Measurements from ENCODE around the gene PLA2G2E.

PLA2G2E gene

DNA sequence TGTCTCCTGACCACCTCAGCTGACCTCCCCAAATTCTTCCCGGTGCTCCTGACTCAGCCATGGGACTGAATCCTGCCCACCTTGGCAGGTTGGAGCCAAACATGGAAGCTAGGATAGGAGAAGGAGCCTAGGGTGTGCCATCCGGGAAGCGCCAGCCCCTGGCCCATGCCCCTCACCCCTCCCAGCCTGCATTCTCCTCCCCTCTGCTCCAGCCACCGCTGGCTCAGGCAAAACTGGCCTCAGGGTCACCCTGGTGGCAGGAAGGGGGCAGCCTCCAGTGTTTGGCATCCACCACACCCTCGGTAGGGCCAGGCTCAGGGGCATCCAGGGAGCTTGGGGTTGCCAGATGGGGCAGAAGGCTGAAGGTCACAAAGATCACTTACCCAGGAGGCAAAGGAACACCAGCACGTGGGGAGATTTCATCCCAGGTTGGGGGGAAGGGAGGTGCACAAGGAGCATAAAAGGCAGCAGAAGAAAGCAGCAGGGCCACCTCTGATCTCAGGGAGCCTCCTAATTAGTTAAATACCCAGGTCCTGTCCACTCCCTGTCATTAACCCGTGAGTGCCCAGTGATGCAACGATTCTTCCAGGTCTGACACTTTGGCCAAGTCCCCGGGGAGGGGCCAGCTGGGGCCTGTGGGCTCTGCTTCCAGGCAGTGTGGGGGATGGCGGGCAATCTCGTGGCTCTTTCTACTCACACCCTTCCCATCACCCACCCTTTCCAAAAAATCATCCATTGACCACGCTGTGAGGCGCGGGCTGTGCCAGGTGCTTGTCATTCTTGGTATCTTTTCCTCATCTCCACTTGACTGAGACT lies at the start of gene PLA2G2E:
TSS of gene PLA2G2E (minus strand) at position 481 of the 816 bp plus-strand sequence. CDS start at position 423, 58 bp downstream.
- no peak for DNase-seq (ENCODE audit: low spot score in 2 of 2)
- H3K4me1 Mint-ChIP-seq = no peaks in the 10 kb centered on the region
- H3K27ac Mint-ChIP-seq = no peak within 1 kb of the TSS
- ATAC-seq = peak; percentile 4
- no peak within 1 kb of the TSS for H3K4me3 Mint-ChIP-seq
- H3K36me3 Mint-ChIP-seq = no peaks in the 10 kb centered on the region
- no peaks in the 10 kb centered on the region for H3K9me3 Mint-ChIP-seq

DNA sequence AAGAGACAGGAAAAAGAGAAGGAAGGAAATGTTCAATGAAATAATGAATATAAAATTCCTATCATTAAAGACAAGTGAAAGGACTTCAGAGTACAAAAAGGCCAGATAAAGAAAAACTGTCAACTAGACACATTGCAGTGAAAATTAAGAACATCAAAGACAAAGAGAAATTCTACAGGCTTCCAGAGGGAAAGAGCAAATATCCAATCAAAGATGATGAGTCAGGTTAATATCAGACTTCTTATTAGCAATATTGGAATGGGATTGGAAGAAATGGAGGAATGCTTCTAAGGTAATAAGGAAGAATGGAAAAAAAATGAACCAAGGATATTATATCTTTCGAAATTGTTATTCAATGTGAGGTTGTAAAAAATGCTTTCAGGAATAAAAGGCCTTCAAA lies 48.2 kb upstream of the PLA2G2E start:
- no peaks in the 10 kb centered on the region for H3K9me3 Mint-ChIP-seq
- ATAC-seq = no peak

GRCh38 chr1:19969898-19970660 lies 46.7 kb upstream of the PLA2G2E start:
- DNase-seq (ENCODE audit: low spot score in 2 of 2) = no peak
- ATAC-seq = no peak
- Mint-ChIP-seq H3K4me1 (no peaks in the 10 kb centered on the region), H3K27ac (no peak overlapping the region), H3K36me3 (no peaks in the 10 kb centered on the region), H3K4me3 (no peak overlapping the region), H3K9me3 (no peaks in the 10 kb centered on the region)

More for the DNA sequence above, 48.2 kb upstream of the PLA2G2E start:
- Mint-ChIP-seq H3K4me3 (no peak overlapping the region), H3K27ac (no peak overlapping the region), H3K36me3 (no peaks in the 10 kb centered on the region), H3K4me1 (no peaks in the 10 kb centered on the region)
- no peak for DNase-seq (ENCODE audit: low spot score in 2 of 2)

DNA sequence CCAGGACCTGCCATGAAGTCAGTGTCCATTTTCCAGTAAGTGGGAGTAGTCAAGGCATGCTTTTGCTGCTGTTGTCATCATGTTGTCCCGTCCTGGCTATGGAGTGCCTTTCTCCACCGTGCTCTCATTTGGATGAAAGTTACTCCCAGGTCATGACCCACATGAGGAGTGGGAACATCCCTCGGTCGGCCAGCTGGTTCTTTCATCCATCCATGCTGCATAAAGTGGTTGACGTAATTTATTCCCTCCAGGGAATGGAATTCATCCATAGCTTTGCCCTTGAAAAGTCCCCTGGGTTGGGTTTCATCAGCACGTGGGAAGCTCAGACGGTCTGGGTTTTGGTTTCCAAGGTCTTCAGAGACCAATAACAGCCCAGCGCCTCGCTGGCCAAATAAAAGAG lies 44.4 kb upstream of the PLA2G2E start:
- no peaks in the 10 kb centered on the region for H3K36me3 Mint-ChIP-seq
- DNase-seq (ENCODE audit: low spot score in 2 of 2) (no peak), ATAC-seq (no peak)
- H3K4me1 Mint-ChIP-seq = no peaks in the 10 kb centered on the region
- H3K27ac Mint-ChIP-seq = no peak overlapping the region
- H3K4me3 Mint-ChIP-seq = no peak overlapping the region
- H3K9me3 Mint-ChIP-seq = no peaks in the 10 kb centered on the region

DNA sequence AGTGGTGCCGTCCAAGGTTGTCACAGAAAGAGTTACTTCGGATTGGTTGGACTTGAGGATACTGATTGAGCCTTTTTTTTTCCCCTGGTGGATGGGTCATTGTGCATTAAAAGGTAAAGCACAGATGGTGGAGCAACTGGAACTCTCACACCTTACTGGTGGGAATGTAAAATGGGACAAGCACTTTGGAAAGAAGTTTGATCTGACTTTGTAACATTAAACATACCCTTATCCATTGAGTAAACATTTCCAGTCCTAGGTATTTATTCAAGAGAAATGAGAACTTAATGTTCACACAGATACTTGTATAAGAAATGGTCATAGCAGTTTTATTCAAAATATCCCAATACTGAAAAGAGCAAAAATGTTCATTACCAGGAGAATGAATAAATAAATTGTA lies 41.1 kb upstream of the PLA2G2E start:
- Mint-ChIP-seq H3K9me3 (no peaks in the 10 kb centered on the region), H3K4me3 (no peak overlapping the region), H3K4me1 (no peaks in the 10 kb centered on the region), H3K36me3 (no peaks in the 10 kb centered on the region), H3K27ac (no peak overlapping the region)
- no peak for ATAC-seq
- no peak for DNase-seq (ENCODE audit: low spot score in 2 of 2)

GRCh38 chr1:19963636-19964035 lies 40.2 kb upstream of the PLA2G2E start:
- no peak for ATAC-seq
- H3K27ac Mint-ChIP-seq = no peak overlapping the region
- no peak overlapping the region for H3K4me3 Mint-ChIP-seq
- H3K9me3 Mint-ChIP-seq = no peaks in the 10 kb centered on the region
- H3K36me3 Mint-ChIP-seq = no peaks in the 10 kb centered on the region
- H3K4me1 Mint-ChIP-seq = no peaks in the 10 kb centered on the region
- no peak for DNase-seq (ENCODE audit: low spot score in 2 of 2)

- no peak for DNase-seq (ENCODE audit: low spot score in 2 of 2)
- no peak overlapping the region for H3K4me3 Mint-ChIP-seq
- H3K4me1 Mint-ChIP-seq = no peaks in the 10 kb centered on the region
- H3K36me3 Mint-ChIP-seq = no peaks in the 10 kb centered on the region
- no peak for ATAC-seq
- H3K27ac Mint-ChIP-seq = no peak overlapping the region
- no peaks in the 10 kb centered on the region for H3K9me3 Mint-ChIP-seq
Measured at GRCh38 chr1:19960591-19960990, 37.2 kb upstream of the PLA2G2E start.

- no peaks in the 10 kb centered on the region for H3K36me3 Mint-ChIP-seq
- no peak overlapping the region for H3K27ac Mint-ChIP-seq
- ATAC-seq = no peak
- no peaks in the 10 kb centered on the region for H3K4me1 Mint-ChIP-seq
- peaks cover 3% of the 10 kb centered on the region for H3K9me3 Mint-ChIP-seq
- no peak for DNase-seq (ENCODE audit: low spot score in 2 of 2)
- no peak overlapping the region for H3K4me3 Mint-ChIP-seq
Measured at GRCh38 chr1:19957779-19958178, 34.4 kb upstream of the PLA2G2E start.

- Mint-ChIP-seq H3K27ac (no peak overlapping the region), H3K9me3 (peaks cover 3% of the 10 kb centered on the region), H3K36me3 (no peaks in the 10 kb centered on the region), H3K4me1 (no peaks in the 10 kb centered on the region), H3K4me3 (no peak overlapping the region)
- no peak for DNase-seq (ENCODE audit: low spot score in 2 of 2)
- no peak for ATAC-seq
Measured at GRCh38 chr1:19955534-19956170, 32.2 kb upstream of the PLA2G2E start.

GRCh38 chr1:19954059-19954458 lies 30.6 kb upstream of the PLA2G2E start:
- Mint-ChIP-seq H3K27ac (no peak overlapping the region), H3K4me1 (no peaks in the 10 kb centered on the region), H3K4me3 (no peak overlapping the region), H3K36me3 (no peaks in the 10 kb centered on the region), H3K9me3 (peaks cover 3% of the 10 kb centered on the region)
- DNase-seq (ENCODE audit: low spot score in 2 of 2) (no peak), ATAC-seq (no peak)

DNA sequence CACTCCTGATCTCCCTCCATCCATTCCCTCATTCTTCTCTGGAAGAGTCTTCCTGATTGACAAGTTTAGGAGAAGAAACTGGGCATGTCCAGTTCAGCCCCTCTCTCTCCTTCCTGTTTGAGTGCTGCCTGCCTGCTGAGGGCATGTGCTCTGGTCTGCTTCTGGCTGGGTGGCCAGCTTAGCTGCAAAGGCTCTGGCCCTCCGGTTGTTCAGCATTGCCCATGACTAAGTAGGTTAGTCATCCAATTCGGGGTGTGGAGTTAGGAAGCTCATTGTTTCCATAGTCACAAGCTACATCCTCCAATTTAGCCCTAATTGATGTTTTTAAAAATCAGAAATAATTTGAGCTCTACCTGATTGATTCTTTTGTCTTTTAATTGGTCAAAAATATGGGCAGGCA lies 25.6 kb upstream of the PLA2G2E start:
- ATAC-seq = no peak

GRCh38 chr1:19946971-19947370 lies 23.6 kb upstream of the PLA2G2E start:
- DNase-seq (ENCODE audit: low spot score in 2 of 2) (no peak), ATAC-seq (no peak)
- Mint-ChIP-seq H3K9me3 (no peaks in the 10 kb centered on the region), H3K4me1 (no peaks in the 10 kb centered on the region), H3K36me3 (no peaks in the 10 kb centered on the region), H3K27ac (no peak overlapping the region), H3K4me3 (no peak overlapping the region)

More for the DNA sequence above, 25.6 kb upstream of the PLA2G2E start:
- DNase-seq (ENCODE audit: low spot score in 2 of 2) = no peak
- Mint-ChIP-seq H3K4me3 (no peak overlapping the region), H3K36me3 (no peaks in the 10 kb centered on the region), H3K9me3 (no peaks in the 10 kb centered on the region), H3K4me1 (no peaks in the 10 kb centered on the region), H3K27ac (no peak overlapping the region)

- no peaks in the 10 kb centered on the region for H3K36me3 Mint-ChIP-seq
- no peaks in the 10 kb centered on the region for H3K4me1 Mint-ChIP-seq
- H3K27ac Mint-ChIP-seq = no peak overlapping the region
- ATAC-seq (no peak), DNase-seq (ENCODE audit: low spot score in 2 of 2) (no peak)
- no peaks in the 10 kb centered on the region for H3K9me3 Mint-ChIP-seq
- no peak overlapping the region for H3K4me3 Mint-ChIP-seq
Measured at GRCh38 chr1:19946331-19946751, 22.9 kb upstream of the PLA2G2E start.

DNA sequence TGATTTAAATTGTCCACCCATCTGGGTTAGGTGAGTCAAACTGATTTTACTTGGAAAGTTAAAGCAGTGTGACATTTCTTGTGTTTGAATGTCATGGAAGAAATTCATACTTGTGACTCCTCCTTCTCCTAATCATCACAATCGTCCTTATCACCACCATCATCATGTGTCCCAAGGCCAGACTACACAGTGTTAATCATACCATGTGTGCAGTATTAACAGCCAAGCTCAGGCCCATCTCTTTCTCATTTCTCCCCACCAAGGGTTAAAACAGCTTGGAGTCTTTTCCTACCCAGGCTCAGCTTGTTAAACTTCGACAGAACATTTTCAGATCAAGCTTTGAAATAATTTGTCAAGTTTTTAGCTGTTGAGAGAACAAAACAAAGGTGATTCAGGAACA lies 22.5 kb upstream of the PLA2G2E start:
- H3K9me3 Mint-ChIP-seq = no peaks in the 10 kb centered on the region
- no peaks in the 10 kb centered on the region for H3K4me1 Mint-ChIP-seq
- DNase-seq (ENCODE audit: low spot score in 2 of 2) = no peak
- ATAC-seq = no peak
- no peak overlapping the region for H3K27ac Mint-ChIP-seq
- H3K4me3 Mint-ChIP-seq = no peak overlapping the region
- no peaks in the 10 kb centered on the region for H3K36me3 Mint-ChIP-seq

DNA sequence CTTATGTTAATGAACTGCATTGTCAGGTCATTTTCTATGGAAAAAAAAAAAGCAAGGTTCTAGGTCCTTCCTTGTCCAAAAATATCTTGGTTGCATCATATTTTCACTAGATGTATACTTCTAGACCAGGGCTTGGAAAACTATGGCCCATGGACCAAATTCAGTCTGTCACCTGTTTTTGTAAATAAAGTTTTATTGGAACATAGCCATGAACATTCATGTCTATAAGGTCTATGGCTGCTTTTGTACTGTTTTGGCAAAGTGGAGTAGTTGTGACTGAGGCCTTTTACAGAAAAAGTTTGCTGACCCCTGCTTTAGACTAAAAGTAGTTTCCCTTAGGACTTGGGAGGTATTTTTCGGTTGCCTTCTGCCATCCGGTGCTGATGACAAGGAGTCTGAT lies 19.2 kb upstream of the PLA2G2E start:
- H3K4me1 Mint-ChIP-seq = no peaks in the 10 kb centered on the region
- ATAC-seq (no peak), DNase-seq (ENCODE audit: low spot score in 2 of 2) (no peak)
- no peak overlapping the region for H3K4me3 Mint-ChIP-seq
- H3K27ac Mint-ChIP-seq = no peak overlapping the region
- H3K9me3 Mint-ChIP-seq = no peaks in the 10 kb centered on the region
- H3K36me3 Mint-ChIP-seq = no peaks in the 10 kb centered on the region
